OCI-LY3 (cell line): Measurements from ENCODE around the gene GUF1.

Source experiments
- CTCF ChIP-seq: fragments of 200-600, 300-600 bp; sonication (generic); IDR thresholded peaks from 2 replicates; pipeline ENCODE4 v1.5.1; 2014; ENCODE audit warnings: antibody characterized with exemption, low read length, low read depth
- EZH2phosphoT487 ChIP-seq: fragments of 200-600 bp; shearing (Covaris generic); IDR thresholded peaks from 2 replicates; pipeline ENCODE4 v1.6.1; 2018; ENCODE audit warnings: antibody characterized with exemption, mixed run types, low read depth

GRCh38 chr4:44675366-44675765 lies 2.9 kb upstream of the GUF1 start:
- no peak for TF ChIP-seq CTCF
- no peak for TF ChIP-seq EZH2phosphoT487
